PC-3 (cell line): ENCODE results near the gene COL8A1.

ENCODE experiments used
- CTCF ChIP-seq: fragments of 300-600 bp; sonication (generic); conservative IDR thresholded peaks from 2 replicates; pipeline ENCODE4 v1.5.1; 2017; ENCODE audit warnings: antibody characterized with exemption, low read depth, mild to moderate bottlenecking, low read length
- EZH2 ChIP-seq: fragments of 300-600 bp; sonication (generic); IDR thresholded peaks from one replicate; pipeline ENCODE4 v1.6.1; 2017; ENCODE audit warnings: antibody characterized with exemption, mild to moderate bottlenecking, low read length; ENCODE audit not compliant: unreplicated experiment
- EZH2phosphoT487 ChIP-seq: fragments of 300-600 bp; sonication (generic); IDR thresholded peaks from 2 replicates; pipeline ENCODE4 v1.6.1; 2018; ENCODE audit warnings: mild to moderate bottlenecking, antibody characterized with exemption, low read length, borderline replicate concordance

- TF ChIP-seq EZH2 (no peak), CTCF (no peak), EZH2phosphoT487 (no peak)
These were observed 180.4 kb downstream of the COL8A1 start for GRCh38 chr3:99818818-99819217.
